GM18517 (cell line): Measurements from ENCODE around the gene PTBP1.
A peak's percentile ranks its signal among the peaks of the same experiment; 100 is the strongest.

Source experiments
- ATAC-seq: cut with Tn5 transposase; IDR thresholded peaks from one replicate; pipeline ENCODE4 v1.9.1; 2021; ENCODE audit warnings: mild to moderate bottlenecking, moderate library complexity; ENCODE audit not compliant: unreplicated experiment

PTBP1 gene

DNA sequence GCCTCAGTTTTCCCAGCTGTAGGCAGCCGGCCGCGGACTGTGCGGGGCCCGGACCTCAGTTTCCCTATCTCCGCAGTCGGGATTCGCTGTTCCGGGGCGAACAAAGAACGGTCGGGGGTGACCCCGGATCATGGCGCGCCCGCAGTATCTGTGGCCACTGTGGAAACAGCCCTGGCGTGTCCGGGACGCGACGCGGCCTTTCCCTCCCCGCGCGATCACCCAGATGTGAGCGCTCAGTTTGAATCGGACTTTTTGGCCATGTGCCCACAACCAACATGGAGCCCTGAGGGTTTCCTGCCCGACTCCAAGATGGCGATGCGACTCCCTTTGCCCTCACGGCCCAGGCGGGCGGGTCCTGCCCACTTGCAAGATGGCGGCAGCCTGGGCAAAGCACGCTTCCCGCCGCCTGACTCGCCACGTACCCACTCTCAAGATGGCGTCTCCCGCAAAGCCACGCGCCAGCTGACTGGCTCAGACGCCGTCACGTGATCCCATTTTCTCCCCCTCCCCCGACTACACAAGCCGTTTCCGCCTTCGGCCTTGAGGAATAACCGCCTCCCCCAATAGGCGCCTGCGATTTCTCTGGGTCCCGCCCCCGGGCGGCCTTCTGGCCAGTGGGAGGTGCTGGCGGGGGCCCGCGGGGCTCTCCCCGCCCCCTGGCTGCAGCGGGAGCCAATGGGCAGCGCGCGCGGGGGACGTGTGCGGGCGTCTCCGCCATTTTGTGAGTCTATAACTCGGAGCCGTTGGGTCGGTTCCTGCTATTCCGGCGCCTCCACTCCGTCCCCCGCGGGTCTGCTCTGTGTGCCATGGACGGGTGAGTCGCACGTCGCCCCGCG lies at the start of gene PTBP1:
Gene PTBP1, plus strand, starts transcription at position 761 of the 836 bp plus-strand sequence. Its CDS starts 46 bp downstream, at position 807.
- ATAC-seq = peak; percentile 83

DNA sequence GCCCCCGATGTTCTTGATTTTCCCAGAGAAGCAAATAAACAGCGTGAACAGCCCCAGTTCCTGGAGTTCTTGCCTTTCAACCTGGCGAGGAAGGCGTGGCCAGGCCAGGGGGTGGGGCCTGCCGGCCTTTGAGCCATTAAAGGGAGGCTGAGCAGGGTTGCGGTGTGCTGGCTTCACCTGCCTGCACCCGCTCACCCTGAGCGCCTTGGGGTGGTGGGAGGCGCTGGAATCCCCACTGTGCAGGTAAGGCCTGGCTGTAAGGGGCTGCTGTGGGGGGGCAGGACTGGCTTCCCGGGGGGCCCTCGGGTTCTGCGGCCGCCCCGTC lies 49.0 kb upstream of the PTBP1 start:
- no peak for ATAC-seq

- ATAC-seq = no peak
These were observed 47.4 kb upstream of the PTBP1 start for GRCh38 chr19:749811-750210.

- ATAC-seq = no peak
These were observed 46.4 kb upstream of the PTBP1 start, which contains the start of gene MISP for GRCh38 chr19:750640-751423. TSS of gene MISP (plus strand) at chr19:751112. CDS start at chr19:756947, 5,835 bp downstream.

DNA sequence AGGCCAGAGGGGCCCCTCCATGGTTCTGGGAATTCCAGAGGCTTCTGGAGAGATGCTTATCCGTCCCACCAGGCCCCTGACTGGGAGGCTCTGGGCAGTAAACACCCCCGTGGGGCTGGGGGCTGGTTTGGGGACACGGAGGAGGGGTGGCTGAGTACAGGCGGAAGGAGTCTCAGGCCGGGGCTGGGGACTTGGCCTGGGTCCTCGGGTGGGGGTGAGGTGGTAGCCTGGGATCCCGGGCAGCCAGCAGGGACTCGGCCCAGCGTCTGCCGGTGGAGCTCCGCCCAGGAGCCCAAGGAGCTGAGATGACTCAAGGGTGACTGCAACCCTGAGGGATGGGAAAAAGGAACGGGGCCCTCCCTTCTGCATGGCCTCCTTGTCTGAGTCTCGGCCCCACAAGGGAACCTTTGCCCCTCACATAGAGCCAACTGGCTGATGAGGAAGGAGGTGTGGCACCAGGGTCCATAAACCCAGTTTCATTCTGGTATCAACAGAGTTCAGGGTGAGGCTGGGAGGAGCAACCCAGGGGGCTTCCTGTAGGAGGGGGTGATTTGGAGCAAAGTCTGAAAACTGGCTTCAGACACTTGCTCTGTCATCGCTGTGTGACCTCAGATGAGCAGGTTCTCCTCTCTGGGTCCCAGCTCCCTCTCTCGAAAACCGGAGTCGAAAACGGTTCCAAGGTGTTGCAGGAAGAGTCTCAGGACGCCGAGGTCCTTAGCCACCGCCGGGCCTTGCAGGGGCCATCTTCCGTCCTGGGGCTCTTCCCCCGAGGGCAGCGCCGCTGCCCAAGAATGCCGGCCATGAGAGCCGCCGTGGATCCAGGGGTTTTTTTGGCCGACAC lies 45.5 kb upstream of the PTBP1 start:
- ATAC-seq = no peak

DNA sequence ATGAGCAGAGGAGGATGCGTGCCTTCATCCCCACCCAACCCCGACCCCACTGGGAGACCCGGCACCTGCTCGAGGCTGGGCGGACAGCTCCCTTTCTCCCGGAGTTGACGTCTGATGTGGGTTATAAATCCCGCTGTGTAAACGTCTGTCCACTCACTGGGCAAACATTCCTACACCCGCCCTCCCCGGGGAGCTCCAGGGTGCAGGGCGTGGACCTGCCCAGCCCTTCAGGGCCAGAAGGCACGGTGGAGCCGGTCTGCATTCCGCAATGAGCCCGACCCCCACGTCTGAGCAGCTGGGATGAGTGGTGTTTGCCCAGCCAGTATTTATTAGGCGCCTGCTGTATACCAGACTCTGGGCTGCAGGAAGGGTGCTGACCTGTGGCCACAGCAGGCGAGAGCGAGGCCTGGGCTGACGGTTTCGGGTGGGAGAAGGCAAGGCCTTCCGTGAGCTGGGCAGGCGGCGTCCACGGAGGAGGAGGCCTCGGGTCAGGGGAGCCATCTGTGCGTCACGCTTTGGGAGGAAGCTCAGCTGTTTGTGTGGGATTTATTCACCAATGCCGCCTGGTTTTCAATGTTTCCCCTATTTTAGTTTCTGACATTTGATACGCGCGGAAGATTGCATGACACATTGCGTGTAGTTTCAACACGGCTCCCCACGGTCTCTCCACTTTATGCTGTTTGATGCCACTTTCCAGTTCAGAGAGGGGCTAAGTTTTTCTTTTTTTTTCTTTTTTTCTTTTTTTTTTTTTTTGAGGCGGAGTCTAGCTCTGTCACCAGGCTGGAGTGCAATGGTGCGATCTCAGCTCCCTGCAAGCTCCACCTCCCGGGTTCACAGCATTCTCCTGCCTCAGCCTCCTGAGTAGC lies 44.4 kb upstream of the PTBP1 start:
- ATAC-seq = no peak

GRCh38 chr19:754530-754929 lies 42.7 kb upstream of the PTBP1 start:
- no peak for ATAC-seq

DNA sequence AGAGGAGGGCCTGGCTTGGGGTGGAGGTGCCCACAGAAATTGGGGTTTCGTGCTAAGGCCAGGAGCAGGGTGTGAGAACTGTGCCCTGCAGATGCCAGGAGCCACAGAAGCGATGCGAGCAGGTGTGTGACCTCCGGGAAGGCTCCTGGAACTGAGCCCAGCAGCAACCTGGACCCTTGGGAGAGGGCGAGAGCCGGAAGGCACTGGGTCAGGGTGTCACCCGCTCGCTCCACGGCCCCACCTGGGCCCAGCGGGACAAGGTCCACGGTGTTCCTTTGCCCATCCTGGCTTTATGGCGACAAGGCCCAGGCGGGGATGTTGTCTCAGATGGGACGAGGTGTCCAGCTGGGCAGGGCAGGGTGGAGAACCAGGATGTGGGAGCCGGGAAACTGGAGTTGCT lies 42.2 kb upstream of the PTBP1 start:
- no peak for ATAC-seq

DNA sequence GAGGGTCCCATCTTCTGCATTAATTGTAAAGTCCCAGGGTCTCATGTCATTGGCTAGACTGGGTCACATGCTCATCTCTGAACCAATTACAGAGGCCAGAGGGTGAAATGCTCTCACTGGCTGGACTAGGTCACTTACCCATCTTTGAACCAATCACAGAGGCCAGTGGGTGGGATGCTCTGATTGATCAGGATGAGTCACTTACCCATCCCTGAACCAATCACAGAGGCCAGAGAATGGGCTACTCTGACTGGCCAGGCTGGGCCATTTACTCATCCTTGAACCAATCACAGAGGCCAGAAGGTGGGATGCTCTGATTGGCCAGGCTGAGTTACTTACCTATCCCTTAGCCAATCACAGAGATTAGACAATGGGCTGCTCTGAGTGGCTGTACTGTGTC lies 41.0 kb upstream of the PTBP1 start:
- no peak for ATAC-seq

DNA sequence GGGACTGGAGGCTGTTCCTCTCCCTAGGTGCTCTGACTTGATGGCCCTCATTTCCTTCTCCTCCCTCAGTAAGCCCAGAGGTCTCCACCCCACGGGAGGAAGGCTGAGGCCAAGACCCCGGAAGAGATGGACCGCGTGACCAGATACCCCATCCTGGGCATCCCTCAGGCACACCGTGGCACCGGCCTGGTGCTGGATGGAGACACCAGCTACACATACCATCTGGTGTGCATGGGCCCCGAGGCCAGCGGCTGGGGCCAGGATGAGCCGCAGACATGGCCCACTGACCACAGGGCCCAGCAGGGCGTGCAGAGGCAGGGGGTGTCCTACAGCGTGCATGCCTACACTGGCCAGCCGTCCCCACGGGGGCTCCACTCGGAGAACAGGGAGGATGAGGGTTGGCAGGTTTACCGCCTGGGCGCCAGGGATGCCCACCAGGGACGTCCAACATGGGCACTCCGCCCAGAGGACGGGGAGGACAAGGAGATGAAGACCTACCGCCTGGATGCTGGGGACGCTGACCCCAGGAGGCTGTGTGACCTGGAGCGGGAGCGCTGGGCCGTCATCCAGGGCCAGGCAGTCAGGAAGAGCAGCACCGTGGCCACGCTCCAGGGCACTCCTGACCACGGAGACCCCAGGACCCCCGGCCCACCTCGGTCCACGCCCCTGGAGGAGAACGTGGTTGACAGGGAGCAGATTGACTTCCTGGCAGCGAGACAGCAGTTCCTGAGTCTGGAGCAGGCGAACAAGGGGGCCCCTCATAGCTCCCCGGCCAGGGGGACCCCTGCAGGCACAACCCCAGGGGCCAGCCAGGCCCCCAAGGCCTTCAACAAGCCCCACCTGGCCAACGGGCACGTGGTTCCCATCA lies 40.2 kb upstream of the PTBP1 start:
- ATAC-seq = no peak

GRCh38 chr19:757811-758668 lies 39.2 kb upstream of the PTBP1 start:
- ATAC-seq = no peak

DNA sequence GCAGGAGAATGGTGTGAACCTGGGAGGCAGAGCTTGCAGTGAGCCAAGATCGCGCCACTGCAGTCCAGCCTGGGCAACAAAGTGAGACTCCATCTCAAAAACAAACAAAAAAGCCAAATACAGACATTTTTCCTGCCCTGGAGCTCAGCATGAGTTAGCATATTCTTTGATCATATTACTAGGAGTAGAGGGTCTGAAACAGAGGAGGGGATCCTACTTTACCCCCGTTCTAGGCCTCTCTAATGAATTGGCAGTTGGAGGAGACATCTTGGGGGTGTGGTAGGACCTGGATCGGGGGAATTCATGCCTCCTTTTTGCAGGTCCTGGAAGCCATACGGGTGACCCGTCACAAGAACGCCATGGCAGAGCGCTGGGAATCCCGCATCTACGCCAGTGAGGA lies 34.1 kb upstream of the PTBP1 start:
- ATAC-seq = no peak

DNA sequence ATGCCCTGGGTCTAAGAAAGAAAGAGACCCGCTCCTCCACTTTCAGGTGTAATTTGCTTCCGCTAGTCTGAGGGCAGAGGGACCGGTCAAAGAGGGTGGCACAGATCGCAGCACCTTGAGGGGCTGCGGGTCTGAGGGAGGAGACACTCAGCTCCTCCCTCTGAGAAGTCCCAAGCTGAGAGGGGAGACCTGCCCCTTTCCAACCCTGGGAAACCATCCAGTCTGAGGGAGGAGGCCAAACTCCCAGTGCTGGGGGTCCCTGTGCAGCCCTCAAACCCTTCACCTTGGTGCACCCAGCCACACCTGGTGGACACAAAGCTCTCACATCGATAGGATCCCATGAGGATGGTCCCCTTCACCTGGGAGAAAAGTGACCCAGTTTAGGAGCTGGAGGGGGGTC lies 33.4 kb upstream of the PTBP1 start:
- ATAC-seq = no peak

- no peak for ATAC-seq
These were observed 33.0 kb upstream of the PTBP1 start for GRCh38 chr19:764301-764700.

DNA sequence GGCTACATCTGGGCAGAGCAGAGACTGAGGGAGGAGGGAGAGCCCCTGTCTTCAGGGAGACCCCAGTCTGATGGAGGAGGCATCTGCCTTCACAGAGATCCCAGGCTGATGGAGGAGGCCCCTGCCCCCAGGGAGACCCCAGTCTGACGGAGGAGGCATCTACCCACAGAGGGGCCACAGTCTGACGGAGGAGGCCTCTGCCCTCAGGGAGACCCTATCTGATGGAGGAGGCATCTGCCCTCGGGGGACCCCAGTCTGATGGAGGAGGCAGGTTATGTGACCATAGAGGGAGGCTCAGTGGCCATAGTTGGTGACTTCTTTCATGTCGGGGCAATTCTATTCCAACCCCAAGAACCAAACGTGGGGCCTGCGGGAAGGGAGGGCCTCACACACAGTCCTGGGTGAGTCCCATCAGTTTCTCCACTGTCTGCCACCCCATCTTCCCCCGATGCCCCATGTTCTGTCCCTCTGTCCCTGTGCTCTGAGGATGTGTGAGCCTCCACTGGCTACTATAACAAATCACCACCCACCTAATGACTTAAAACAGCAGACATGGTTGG lies 32.0 kb upstream of the PTBP1 start:
- ATAC-seq = no peak

GRCh38 chr19:768424-768823 lies 28.8 kb upstream of the PTBP1 start:
- ATAC-seq = no peak

DNA sequence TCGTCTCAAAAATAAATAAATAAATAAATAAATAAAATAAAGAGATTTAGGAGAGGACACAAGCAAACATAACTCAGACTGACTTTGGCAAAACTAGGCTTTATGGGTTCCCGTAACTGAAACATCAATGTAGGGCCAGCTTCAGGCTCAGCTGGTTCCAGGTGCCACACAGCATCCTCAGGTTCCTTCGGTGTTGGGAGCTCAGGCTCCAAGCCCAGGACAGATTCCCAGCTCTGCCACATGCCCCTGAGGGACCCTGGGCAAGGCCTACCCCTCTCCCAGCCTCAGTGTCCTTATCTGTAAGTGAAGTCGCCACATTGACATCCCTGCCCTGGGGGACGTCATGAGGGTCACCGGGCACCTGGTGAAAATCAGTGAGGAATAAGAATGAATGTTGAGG lies 27.6 kb upstream of the PTBP1 start:
- no peak for ATAC-seq

DNA sequence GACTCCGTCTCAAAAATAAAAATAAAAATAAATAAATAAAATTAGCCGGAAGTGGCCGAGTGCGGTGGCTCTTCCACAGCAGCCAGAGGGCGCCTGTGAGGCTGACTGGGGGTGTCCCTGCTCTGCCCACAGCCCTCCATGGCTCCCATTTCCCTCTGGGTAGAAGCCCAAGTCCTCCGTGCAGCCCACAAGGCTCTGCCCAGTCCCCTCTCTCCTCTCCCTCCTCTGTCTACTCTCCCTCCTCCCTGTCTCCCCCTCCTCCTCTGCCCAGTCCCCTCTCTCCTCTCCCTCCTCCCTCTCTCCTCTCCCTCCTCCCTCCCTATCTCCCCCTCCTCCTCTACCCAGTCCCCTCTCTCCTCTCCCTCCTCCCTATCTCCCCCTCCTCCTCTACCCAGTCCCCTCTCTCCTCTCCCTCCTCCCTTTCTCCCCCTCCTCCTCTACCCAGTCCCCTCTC lies 25.9 kb upstream of the PTBP1 start:
- no peak for ATAC-seq
